Effector CD8-positive, alpha-beta T cell (primary cell): ENCODE results near the gene ITM2B.

Source experiments
- DNase-seq: peaks from one replicate; lab custom pipeline; 2025; lab: John Stamatoyannopoulos, UW

The ITM2B gene

GRCh38 chr13:48260970-48261369 is 28.0 kb downstream of the ITM2B start:
- no peak for DNase-seq

- DNase-seq: no peak
These were observed 30.2 kb downstream of the ITM2B start for GRCh38 chr13:48263196-48263595.

- DNase-seq: no peak
These were observed 31.1 kb downstream of the ITM2B start for GRCh38 chr13:48264058-48264457.

- DNase-seq: no peak
These were observed 32.3 kb downstream of the ITM2B start for GRCh38 chr13:48265217-48265815.

- DNase-seq: no peak
These were observed 33.1 kb downstream of the ITM2B start for GRCh38 chr13:48266150-48266549.

GRCh38 chr13:48266701-48267639 is 34.0 kb downstream of the ITM2B start:
- DNase-seq: no peak

- no peak for DNase-seq
These were observed 35.0 kb downstream of the ITM2B start for GRCh38 chr13:48268019-48268418.

- no peak for DNase-seq
These were observed 40.3 kb downstream of the ITM2B start for GRCh38 chr13:48273346-48273745.

- DNase-seq: no peak
These were observed 42.5 kb downstream of the ITM2B start for GRCh38 chr13:48275507-48275906.

GRCh38 chr13:48278806-48279205 is 45.8 kb downstream of the ITM2B start:
- DNase-seq: no peak

- DNase-seq: no peak
These were observed 48.5 kb downstream of the ITM2B start for GRCh38 chr13:48281556-48281955.

GRCh38 chr13:48291730-48292129 is 58.7 kb downstream of the ITM2B start:
- DNase-seq: no peak

GRCh38 chr13:48292650-48293049 is 59.6 kb downstream of the ITM2B start:
- no peak for DNase-seq

GRCh38 chr13:48294653-48295052 is 61.6 kb downstream of the ITM2B start:
- DNase-seq: no peak

- DNase-seq: no peak
These were observed 62.3 kb downstream of the ITM2B start for GRCh38 chr13:48295271-48295670.

GRCh38 chr13:48296528-48296927 is 63.5 kb downstream of the ITM2B start:
- DNase-seq: no peak

GRCh38 chr13:48297131-48297786 is 64.3 kb downstream of the ITM2B start:
- DNase-seq: no peak

GRCh38 chr13:48299591-48299990 is 66.6 kb downstream of the ITM2B start:
- no peak for DNase-seq

- no peak for DNase-seq
These were observed 69.9 kb downstream of the ITM2B start for GRCh38 chr13:48302871-48303358.

- DNase-seq: peak; percentile 84
These were observed 70.5 kb downstream of the ITM2B start, which contains the start of gene RB1 for GRCh38 chr13:48303359-48304142. Gene RB1 (plus strand): TSS chr13:48303751. CDS start chr13:48303913, 162 bp downstream.

GRCh38 chr13:48304143-48304876 is 71.3 kb downstream of the ITM2B start:
- DNase-seq: no peak
